Common myeloid progenitor, CD34-positive (primary cell): ENCODE results near the gene IVNS1ABP.
"Not testable (repeated sequence)": the region's sequence is repeated elsewhere in the genome, so short reads cannot be mapped to it uniquely, and the experiment has no call there.

Experiments
- CTCF ChIA-PET: fragments of 350-600 bp; sonication (Branson Sonifier 250); formaldehyde crosslinking; loops from one replicate; lab custom pipeline; 2021; ENCODE audit warnings: antibody characterized with exemption; lab: Charles Lee
- POLR2A ChIA-PET: fragments of 350-600 bp; sonication (Branson Sonifier 250); formaldehyde crosslinking; loops from one replicate; lab custom pipeline; 2021; ENCODE audit warnings: antibody characterized with exemption; lab: Charles Lee
- DNase-seq, 3 donors: peaks; one replicate each; pipeline versions ENCODE4 v3.0.0 to v3.0.0-alpha.2; 2013
- H3K27ac ChIP-seq, 2 experiments: 1 replicate in 1 of 2; 2 replicates in 1 of 2; pipeline ENCODE4 v1.7.0; 2013; ENCODE audit warnings: inconsistent platforms in 2 of 2, low read length in 2 of 2, mild to moderate bottlenecking in 2 of 2, low read depth in 1 of 2, moderate library complexity in 1 of 2; ENCODE audit not compliant: severe bottlenecking in 2 of 2, insufficient read depth in 1 of 2, poor library complexity in 1 of 2
- H3K27me3 ChIP-seq, 5 experiments: replicated peaks in 2 of 5; 1 replicate in 3 of 5; 2 replicates in 2 of 5; pipeline versions ENCODE4 v1.6.1 to v1.7.0; 2013; ENCODE audit warnings: low read length in 4 of 5, mild to moderate bottlenecking in 2 of 5, moderate library complexity in 2 of 5, inconsistent platforms in 1 of 5; ENCODE audit not compliant: insufficient read depth in 5 of 5, control insufficient read depth in 4 of 5
- H3K36me3 ChIP-seq, 4 experiments: 1 replicate in 2 of 4; 2 replicates in 2 of 4; pipeline versions ENCODE4 v1.6.1 to v1.7.0; 2013; ENCODE audit warnings: low read length in 3 of 4, control low read depth in 1 of 4, mild to moderate bottlenecking in 1 of 4; ENCODE audit not compliant: control insufficient read depth in 4 of 4, insufficient read depth in 4 of 4
- H3K4me1 ChIP-seq, 4 experiments: 1 replicate in 3 of 4; 2 replicates in 1 of 4; pipeline versions ENCODE4 v1.6.1 to v1.7.1; 2013; ENCODE audit warnings: low read length in 3 of 4, mild to moderate bottlenecking in 3 of 4, control low read depth in 1 of 4, inconsistent platforms in 1 of 4, moderate library complexity in 1 of 4; ENCODE audit not compliant: control insufficient read depth in 4 of 4, insufficient read depth in 4 of 4; ENCODE audit errors: control extremely low read depth in 1 of 4
- H3K4me3 ChIP-seq, 7 experiments: 1 replicate in 4 of 7; 2 replicates in 3 of 7; pipeline versions ENCODE4 v1.5.1 to v1.7.0; 2013; ENCODE audit warnings: mild to moderate bottlenecking in 7 of 7, low read length in 6 of 7, moderate library complexity in 6 of 7, inconsistent platforms in 2 of 7, low read depth in 2 of 7, control low read depth in 1 of 7; ENCODE audit not compliant: insufficient read depth in 4 of 7, control insufficient read depth in 1 of 7; ENCODE audit errors: extremely low read depth in 1 of 7
- H3K9me3 ChIP-seq, 5 experiments: 1 replicate in 4 of 5; 2 replicates in 1 of 5; pipeline versions ENCODE4 v1.6.1 to v1.7.1; 2013; ENCODE audit warnings: low read length in 4 of 5, mild to moderate bottlenecking in 2 of 5, inconsistent platforms in 1 of 5, low read depth in 1 of 5, moderate library complexity in 1 of 5; ENCODE audit not compliant: control insufficient read depth in 4 of 5, insufficient read depth in 2 of 5; ENCODE audit errors: control extremely low read depth in 1 of 5
- WGBS: methylation state at CpG from one replicate; pipeline ENCODE4 v1.1.5; 2013; ENCODE audit not compliant: insufficient coverage; 5-methylcytosine and 5-hydroxymethylcytosine counted together

Gene IVNS1ABP

GRCh38 chr1:185263292-185263691 is 53.8 kb downstream of the IVNS1ABP start:
- H3K36me3 ChIP-seq, result peaks cover 0 to 2% (median 0%) of the 10 kb centered on the region in 4 experiments
- no peak overlapping the region for H3K4me3 ChIP-seq
- no peaks in the 10 kb centered on the region for H3K27me3 ChIP-seq
- WGBS, result 83% methylated on average over 1 of the region's 3 CpGs
- no peak for DNase-seq
- ChIA-PET CTCF (interaction anchor here (1.8 kb wide), 1 partner anchor 18 kb away, joined by 5 read pairs; no protein-coding TSS in a partner anchor), POLR2A (no interaction called here)
- H3K4me1 ChIP-seq, result no peaks in the 10 kb centered on the region
- peaks cover 0 to 2% (median 0%) of the 10 kb centered on the region in 5 experiments for H3K9me3 ChIP-seq
- no peak overlapping the region for H3K27ac ChIP-seq

- no peak for DNase-seq
- H3K36me3 ChIP-seq, result peaks cover 0 to 2% (median 0%) of the 10 kb centered on the region in 4 experiments
- CTCF ChIA-PET, result no interaction called here
- POLR2A ChIA-PET, result no interaction called here
- H3K4me3 ChIP-seq, result no peak overlapping the region
- no peaks in the 10 kb centered on the region for H3K4me1 ChIP-seq
- no peak overlapping the region for H3K27ac ChIP-seq
- 100% methylated on average over 1 of the region's 1 CpG for WGBS
- no peaks in the 10 kb centered on the region for H3K27me3 ChIP-seq
- H3K9me3 ChIP-seq, result peaks cover 0 to 2% (median 0%) of the 10 kb centered on the region in 5 experiments
Observed at GRCh38 chr1:185262151-185262550, 54.9 kb downstream of the IVNS1ABP start.

- no peak for DNase-seq
- ChIA-PET POLR2A (no interaction called here), CTCF (no interaction called here)
- Histone ChIP-seq H3K27me3 (no peaks in the 10 kb centered on the region), H3K4me3 (no peak overlapping the region), H3K9me3 (peaks cover 0 to 2% (median 0%) of the 10 kb centered on the region in 5 experiments), H3K4me1 (no peaks in the 10 kb centered on the region), H3K36me3 (peaks cover 0 to 2% (median 0%) of the 10 kb centered on the region in 4 experiments), H3K27ac (no peak overlapping the region)
- no CpG with 5 or more reads among the region's 1 CpG for WGBS
Observed at GRCh38 chr1:185260611-185261010, 56.4 kb downstream of the IVNS1ABP start.

GRCh38 chr1:185258676-185259075 is 58.4 kb downstream of the IVNS1ABP start:
- Histone ChIP-seq H3K4me1 (no peaks in the 10 kb centered on the region), H3K9me3 (no peaks in the 10 kb centered on the region), H3K27ac (no peak overlapping the region), H3K36me3 (peaks cover 0 to 2% (median 0%) of the 10 kb centered on the region in 4 experiments), H3K27me3 (no peaks in the 10 kb centered on the region), H3K4me3 (no peak overlapping the region)
- WGBS, result 100% methylated on average over 1 of the region's 1 CpG
- ChIA-PET POLR2A (no interaction called here), CTCF (no interaction called here)
- no peak for DNase-seq

- DNase-seq, result no peak
- H3K4me1 ChIP-seq, result no peaks in the 10 kb centered on the region
- no peak overlapping the region for H3K27ac ChIP-seq
- CTCF ChIA-PET, result no interaction called here
- H3K36me3 ChIP-seq, result peaks cover 0 to 2% (median 0%) of the 10 kb centered on the region in 4 experiments
- POLR2A ChIA-PET, result no interaction called here
- H3K4me3 ChIP-seq, result no peak overlapping the region
- H3K9me3 ChIP-seq, result no peaks in the 10 kb centered on the region
- WGBS, result no CpG with 5 or more reads among the region's 2 CpGs
- H3K27me3 ChIP-seq, result no peaks in the 10 kb centered on the region
Observed at GRCh38 chr1:185257950-185258208, 59.2 kb downstream of the IVNS1ABP start.

GRCh38 chr1:185257116-185257949 is 59.7 kb downstream of the IVNS1ABP start:
- H3K27me3 ChIP-seq, H3K4me3 ChIP-seq, DNase-seq, POLR2A ChIA-PET, H3K27ac ChIP-seq, H3K9me3 ChIP-seq, H3K4me1 ChIP-seq, CTCF ChIA-PET, H3K36me3 ChIP-seq: not testable (repeated sequence)
- WGBS, result no CpG with 5 or more reads among the region's 32 CpGs

GRCh38 chr1:185255595-185255994 is 61.4 kb downstream of the IVNS1ABP start:
- H3K4me3 ChIP-seq, H3K27me3 ChIP-seq, DNase-seq, H3K36me3 ChIP-seq, H3K9me3 ChIP-seq, H3K4me1 ChIP-seq, POLR2A ChIA-PET, H3K27ac ChIP-seq, CTCF ChIA-PET: not testable (repeated sequence)
- no CpG with 5 or more reads among the region's 6 CpGs for WGBS
